Upper lobe of left lung (tissue), 4 donors: Measurements from ENCODE around the gene GABBR2.

Experiments
- CTCF ChIP-seq, 6 experiments: fragments of 450-650 bp in 4 of 6; fragments of 200-600 bp in 2 of 6; sonication (generic) in 2 of 6; IDR thresholded peaks; one replicate each; pipeline ENCODE4 v1.5.1; 2016 to 2019; ENCODE audit warnings: antibody characterized with exemption in 6 of 6
- EP300 ChIP-seq, 4 donors: sonication (generic); formaldehyde crosslinking; IDR thresholded peaks; one replicate each; pipeline ENCODE4 v1.5.1; 2017; ENCODE audit warnings: antibody characterized with exemption in 4 of 4, control low read depth in 2 of 4
- POLR2A ChIP-seq, 4 donors: fragments of 450-650 bp; IDR thresholded peaks; one replicate each; pipeline ENCODE4 v1.5.1; 2016 to 2017; ENCODE audit warnings: antibody characterized with exemption in 4 of 4, mild to moderate bottlenecking in 2 of 4
- POLR2AphosphoS5 ChIP-seq, 2 donors: sonication (generic); formaldehyde crosslinking; IDR thresholded peaks; one replicate each; pipeline ENCODE4 v1.5.1; 2017; ENCODE audit warnings: antibody characterized with exemption in 2 of 2

GRCh38 chr9:98598861-98599260, 109.9 kb downstream of the GABBR2 start:
- TF ChIP-seq CTCF (IDR thresholded peaks at IDR 0.05) (no peak), POLR2A (IDR thresholded peaks at IDR 0.05) (no peak), POLR2AphosphoS5 (IDR thresholded peaks at IDR 0.05) (no peak), EP300 (IDR thresholded peaks at IDR 0.05) (no peak)
